ENCODE measurements around the gene KRTAP5-9. TPM values are rescaled to one million over a fixed set of nuclear protein-coding genes. Genes with fewer than 3 reads are reported as not detected.

The KRTAP5-9 gene
- 1 to 10 TPM in 1 of 4 donors, under 1 TPM in 2, not detected in 1; 0.55 to 1.4 (median 0.91) TPM for total RNA-seq

GRCh38 chr11:71548120-71548519, at the start of gene KRTAP5-9:
TSS of gene KRTAP5-9 (plus strand) at chr11:71548420. CDS start at chr11:71548658, 238 bp downstream.
- TF ChIP-seq POLR2A (IDR thresholded peaks at IDR 0.05) (no peak), CTCF (IDR thresholded peaks at IDR 0.05) (no peak), POLR2AphosphoS5 (IDR thresholded peaks at IDR 0.05) (no peak), EP300 (IDR thresholded peaks at IDR 0.05) (no peak)
- Histone ChIP-seq H3K36me3 (no peaks in the 10 kb centered on the region), H3K9me3 (no peaks in the 10 kb centered on the region), H3K27ac (no peak within 1 kb of the TSS), H3K4me1 (no peaks in the 10 kb centered on the region), H3K27me3 (peaks cover 4% of the 10 kb centered on the region), H3K4me3 (no peak within 1 kb of the TSS)
- 76% methylated on average over 5 of the region's 5 CpGs for WGBS
- DNase-seq (ENCODE audit: low spot score in 2 of 2): no peak

GRCh38 chr11:71499125-71499524, 49.1 kb upstream of the KRTAP5-9 start:
- Histone ChIP-seq H3K36me3 (peaks cover 78% of the 10 kb centered on the region), H3K27ac (no peak overlapping the region), H3K27me3 (no peaks in the 10 kb centered on the region), H3K9me3 (no peaks in the 10 kb centered on the region), H3K4me3 (no peak overlapping the region), H3K4me1 (no peaks in the 10 kb centered on the region)
- WGBS: 81% methylated on average over 13 of the region's 13 CpGs
- peak in 1 of 2 donors; percentile 15 for DNase-seq (ENCODE audit: low spot score in 2 of 2)
- TF ChIP-seq CTCF (IDR thresholded peaks at IDR 0.05) (no peak), POLR2A (IDR thresholded peaks at IDR 0.05) (no peak), EP300 (IDR thresholded peaks at IDR 0.05) (no peak), POLR2AphosphoS5 (IDR thresholded peaks at IDR 0.05) (no peak)

GRCh38 chr11:71499546-71499945, 48.7 kb upstream of the KRTAP5-9 start:
- WGBS: 95% methylated on average over 6 of the region's 6 CpGs
- no peaks in the 10 kb centered on the region for H3K9me3 ChIP-seq
- H3K36me3 ChIP-seq: peaks cover 73% of the 10 kb centered on the region
- H3K4me3 ChIP-seq: no peak overlapping the region
- DNase-seq (ENCODE audit: low spot score in 2 of 2): peak in 1 of 2 donors; percentile 21
- H3K27ac ChIP-seq: no peak overlapping the region
- no peaks in the 10 kb centered on the region for H3K4me1 ChIP-seq
- TF ChIP-seq CTCF (IDR thresholded peaks at IDR 0.05): no peak
- H3K27me3 ChIP-seq: no peaks in the 10 kb centered on the region

DNA sequence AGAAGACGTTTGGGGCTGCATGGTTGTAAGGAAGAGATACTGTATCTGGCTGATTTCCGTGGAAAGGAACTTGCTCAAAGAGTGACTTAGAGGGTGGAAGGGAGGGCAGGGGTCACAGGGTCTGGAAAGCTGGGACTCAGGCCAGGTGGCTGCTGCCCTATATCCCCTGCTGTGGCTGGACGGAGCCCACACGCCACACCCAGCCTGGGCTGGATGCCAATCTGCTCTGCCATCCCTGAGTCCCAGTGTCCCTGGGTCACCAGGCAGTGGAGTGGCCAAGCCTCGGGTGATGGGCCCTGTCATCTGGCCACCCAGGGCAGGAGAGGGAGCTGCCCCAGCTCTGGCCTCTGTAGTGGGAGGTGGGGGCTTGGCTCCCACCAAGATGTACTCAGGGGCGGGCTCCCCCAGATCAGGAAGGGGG, 47.6 kb upstream of the KRTAP5-9 start:
- Histone ChIP-seq H3K4me3 (no peak overlapping the region), H3K27me3 (no peaks in the 10 kb centered on the region), H3K36me3 (peaks cover 63% of the 10 kb centered on the region), H3K4me1 (no peaks in the 10 kb centered on the region), H3K9me3 (no peaks in the 10 kb centered on the region), H3K27ac (no peak overlapping the region)
- no peak for DNase-seq (ENCODE audit: low spot score in 2 of 2)
- TF ChIP-seq EP300 (IDR thresholded peaks at IDR 0.05) (no peak), POLR2A (IDR thresholded peaks at IDR 0.05) (no peak), POLR2AphosphoS5 (IDR thresholded peaks at IDR 0.05) (no peak), CTCF (IDR thresholded peaks at IDR 0.05) (no peak)
- WGBS: 37% methylated on average over 3 of the region's 6 CpGs

DNA sequence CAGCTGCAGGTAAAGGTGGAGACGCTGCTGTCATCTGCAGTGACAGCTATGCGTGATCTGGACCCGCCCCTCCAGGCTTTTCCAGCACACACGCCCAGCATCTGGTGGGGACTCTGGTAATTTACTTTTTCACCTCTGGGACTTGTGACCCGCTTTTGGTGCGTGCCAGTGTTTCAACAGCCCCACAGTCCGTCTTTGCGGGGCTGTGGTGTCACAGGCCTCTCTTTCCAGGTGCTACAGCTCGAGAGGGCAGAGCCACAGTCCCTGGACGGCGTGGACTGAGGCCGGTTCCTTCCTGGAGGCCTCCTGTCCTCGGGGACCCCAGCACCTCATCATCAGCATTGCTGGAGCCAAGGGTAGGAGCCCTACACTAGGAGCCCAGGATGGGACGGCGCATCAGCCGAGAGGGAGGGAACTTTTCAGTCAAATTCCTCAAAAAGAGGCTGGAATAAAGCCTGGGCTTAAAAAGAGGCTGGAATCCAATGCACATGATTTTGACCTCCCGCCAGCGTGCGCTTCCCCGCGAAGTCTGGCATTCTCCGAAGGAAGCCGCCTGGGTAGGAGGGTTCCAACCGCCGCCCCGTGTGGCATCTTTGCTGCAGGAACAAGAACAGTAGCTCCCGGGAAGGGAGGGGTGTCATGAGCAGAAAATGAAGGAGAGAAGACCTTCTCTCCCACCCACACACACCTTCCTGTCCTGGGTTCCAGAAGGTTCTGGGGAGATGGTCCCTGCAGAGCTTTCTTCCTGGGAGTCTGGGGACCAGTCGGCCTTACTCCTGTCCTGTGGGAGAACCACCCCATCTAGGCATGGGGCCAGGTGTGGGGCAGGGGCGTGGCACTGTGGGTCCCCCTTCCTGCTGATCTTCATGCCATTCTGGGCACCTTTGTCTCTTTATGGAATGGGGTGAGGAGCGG, 46.9 kb upstream of the KRTAP5-9 start:
- H3K27ac ChIP-seq: no peak overlapping the region
- DNase-seq (ENCODE audit: low spot score in 2 of 2): no peak
- TF ChIP-seq CTCF (IDR thresholded peaks at IDR 0.05) (no peak), POLR2A (IDR thresholded peaks at IDR 0.05) (no peak), EP300 (IDR thresholded peaks at IDR 0.05) (no peak), POLR2AphosphoS5 (IDR thresholded peaks at IDR 0.05) (no peak)
- H3K36me3 ChIP-seq: peaks cover 58% of the 10 kb centered on the region
- no peak overlapping the region for H3K4me3 ChIP-seq
- H3K9me3 ChIP-seq: no peaks in the 10 kb centered on the region
- no peaks in the 10 kb centered on the region for H3K4me1 ChIP-seq
- WGBS: 94% methylated on average over 22 of the region's 30 CpGs
- no peaks in the 10 kb centered on the region for H3K27me3 ChIP-seq
